CD4-positive, CD25-positive, alpha-beta regulatory T cell (primary cell): Measurements from ENCODE around the gene ABHD5. TPM values are rescaled to one million over a fixed set of nuclear protein-coding genes. Genes with fewer than 3 reads are reported as not detected.

Source experiments
- ATAC-seq, 2 donors: fragments of 150-1000 bp; cut with Tn5 transposase; one replicate each; pipeline ENCODE4 v1.10.0; 2021; ENCODE audit warnings: low read depth in 2 of 2, moderate number of reproducible peaks in 2 of 2, moderate library complexity in 1 of 2
- DNase-seq, 3 donors: peaks; one replicate each; pipeline versions ENCODE4 v3.0.0 to v3.0.0-alpha.2; 2012 to 2022; ENCODE audit warnings: mixed read lengths in 1 of 3
- H3K27ac ChIP-seq: one replicate; pipeline ENCODE4 v1.7.0; 2013; ENCODE audit warnings: mild to moderate bottlenecking, low read length; ENCODE audit not compliant: insufficient read depth, poor library complexity, severe bottlenecking
- H3K27me3 ChIP-seq: one replicate; pipeline ENCODE4 v1.7.0; 2013; ENCODE audit warnings: low read length; ENCODE audit not compliant: control insufficient read depth, insufficient read depth
- H3K36me3 ChIP-seq: one replicate; pipeline ENCODE4 v1.7.0; 2013; ENCODE audit warnings: mild to moderate bottlenecking, low read length, moderate library complexity; ENCODE audit not compliant: control insufficient read depth, insufficient read depth
- H3K4me1 ChIP-seq: 2 replicates; pipeline ENCODE4 v1.7.0; 2013; ENCODE audit warnings: mild to moderate bottlenecking, low read length; ENCODE audit not compliant: insufficient read depth, control insufficient read depth, poor library complexity, severe bottlenecking
- H3K4me3 ChIP-seq: one replicate; pipeline ENCODE4 v1.7.0; 2013; ENCODE audit warnings: low read depth, mild to moderate bottlenecking, low read length, moderate library complexity
- H3K9me3 ChIP-seq, 2 experiments: 1 replicate in 1 of 2; 2 replicates in 1 of 2; pipeline ENCODE4 v1.7.0; 2013; ENCODE audit warnings: low read length in 2 of 2, mild to moderate bottlenecking in 1 of 2, moderate library complexity in 1 of 2; ENCODE audit not compliant: control insufficient read depth in 2 of 2
- H3K27ac Mint-ChIP-seq, 3 donors: one replicate each; pipeline ENCODE4 v1.8.0; 2020 to 2022; ENCODE audit warnings: mild to moderate bottlenecking in 3 of 3, mixed read lengths in 3 of 3, moderate library complexity in 2 of 3
- H3K27me3 Mint-ChIP-seq: one replicate; pipeline ENCODE4 v1.8.0; 2022; ENCODE audit warnings: mild to moderate bottlenecking, mixed read lengths
- H3K36me3 Mint-ChIP-seq: one replicate; pipeline ENCODE4 v1.8.0; 2020; ENCODE audit warnings: mixed read lengths
- H3K4me1 Mint-ChIP-seq, 4 donors: one replicate each; pipeline ENCODE4 v1.8.0; 2020 to 2022; ENCODE audit warnings: mixed read lengths in 4 of 4, mild to moderate bottlenecking in 1 of 4
- H3K4me3 Mint-ChIP-seq, 4 donors: one replicate each; pipeline ENCODE4 v1.8.0; 2020 to 2022; ENCODE audit warnings: mild to moderate bottlenecking in 4 of 4, mixed read lengths in 4 of 4, moderate library complexity in 3 of 4
- H3K9me3 Mint-ChIP-seq, 7 donors: one replicate each; pipeline ENCODE4 v1.8.0; 2020 to 2022; ENCODE audit warnings: mixed read lengths in 7 of 7, mild to moderate bottlenecking in 3 of 7, moderate library complexity in 2 of 7
- polyA plus RNA-seq, 4 donors: library from polyadenylated mRNA; unstranded; fragments of 300-500 nt; fragmentation: Illumina TruSeq; gene quantifications; one replicate each; pipeline ENCODE4 v1.2.3, GENCODE V29; 2021
- total RNA-seq: library from RNA; stranded (reverse); gene quantifications from one replicate; pipeline ENCODE4 v1.2.3, GENCODE V29; 2022

The ABHD5 gene
- total and polyA plus RNA-seq, 5 donors from 2014 or later, result 10.2 to 22.8 (median 15.7) TPM

DNA sequence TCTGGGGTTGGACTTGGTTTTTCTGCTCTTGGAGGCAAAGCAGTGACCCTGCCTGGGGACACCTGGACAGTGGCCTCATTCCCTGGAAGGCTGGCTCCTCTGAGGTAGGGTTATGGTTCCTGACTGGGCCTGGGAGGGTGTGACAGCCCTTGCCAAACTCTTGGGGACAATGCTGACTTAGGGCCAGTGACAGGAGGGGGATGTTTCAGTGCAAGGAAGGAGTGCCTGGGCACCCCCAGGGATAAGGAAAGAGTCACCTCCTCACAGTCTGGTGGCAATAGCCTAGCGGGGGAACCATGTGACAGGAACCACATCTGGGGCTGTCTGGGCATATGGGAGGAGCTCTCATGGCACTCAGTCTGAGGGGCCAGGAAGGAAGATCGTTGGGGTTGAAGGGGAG lies 91.8 kb downstream of the ABHD5 start:
- no peaks in the 10 kb centered on the region for H3K27me3 Mint-ChIP-seq
- H3K36me3 Mint-ChIP-seq, result no peaks in the 10 kb centered on the region
- H3K27me3 ChIP-seq, result no peaks in the 10 kb centered on the region
- no peak overlapping the region for H3K4me3 Mint-ChIP-seq
- H3K4me1 Mint-ChIP-seq, result no peaks in the 10 kb centered on the region
- no peaks in the 10 kb centered on the region for H3K9me3 ChIP-seq
- H3K36me3 ChIP-seq, result no peaks in the 10 kb centered on the region
- H3K27ac Mint-ChIP-seq, result no peak overlapping the region
- no peak overlapping the region for H3K4me3 ChIP-seq
- peaks cover 0 to 3% (median 0%) of the 10 kb centered on the region in 7 donors for H3K9me3 Mint-ChIP-seq
- H3K4me1 ChIP-seq, result no peaks in the 10 kb centered on the region
- H3K27ac ChIP-seq, result no peak overlapping the region
- ATAC-seq (no peak), DNase-seq (no peak)

Other genes with a start within 250 kb of the ABHD5 start
- gene ANO10, start 68.9 kb upstream of the ABHD5 start, total RNA-seq, result 9.8 TPM
- 1 to 10 TPM; 5.3 to 8.2 (median 6.2) TPM for gene ANO10, start 68.9 kb upstream of the ABHD5 start, polyA plus RNA-seq